Parathyroid adenoma (tissue), 2 donors: ENCODE results near the gene SKAP1.
"Not testable (repeated sequence)": the region's sequence is repeated elsewhere in the genome, so short reads cannot be mapped to it uniquely, and the experiment has no call there.

Experiments
- H2AFZ ChIP-seq: fragments of 300-600 bp; sonication (generic); one replicate; pipeline ENCODE4 v1.7.0; 2017; ENCODE audit warnings: antibody characterized with exemption, mild to moderate bottlenecking
- H3K27ac ChIP-seq: fragments of 300-600 bp; sonication (generic); one replicate; pipeline ENCODE4 v1.7.0; 2017
- H3K27me3 ChIP-seq: fragments of 300-600 bp; sonication (generic); one replicate; pipeline ENCODE4 v1.7.0; 2017; ENCODE audit warnings: low read length; ENCODE audit not compliant: control insufficient read depth, insufficient read depth
- H3K36me3 ChIP-seq: fragments of 300-600 bp; sonication (generic); one replicate; pipeline ENCODE4 v1.7.0; 2017; ENCODE audit warnings: low read length; ENCODE audit not compliant: control insufficient read depth, insufficient read depth
- H3K4me1 ChIP-seq: fragments of 300-600 bp; sonication (generic); one replicate; pipeline ENCODE4 v1.7.0; 2017; ENCODE audit warnings: control low read depth
- H3K4me2 ChIP-seq: fragments of 300-600 bp; sonication (generic); one replicate; pipeline ENCODE4 v1.7.0; 2017; ENCODE audit warnings: low read length
- H3K4me3 ChIP-seq: fragments of 300-600 bp; sonication (generic); one replicate; pipeline ENCODE4 v1.7.0; 2017; ENCODE audit warnings: low read depth, low read length
- H3K79me2 ChIP-seq: fragments of 300-600 bp; sonication (generic); one replicate; pipeline ENCODE4 v1.7.0; 2017; ENCODE audit warnings: control low read depth
- H3K9ac ChIP-seq: fragments of 300-600 bp; sonication (generic); one replicate; pipeline ENCODE4 v1.7.0; 2017; ENCODE audit warnings: mild to moderate bottlenecking
- H3K9me3 ChIP-seq: fragments of 300-600 bp; sonication (generic); one replicate; pipeline ENCODE4 v1.7.0; 2017; ENCODE audit warnings: low read length; ENCODE audit not compliant: control insufficient read depth
- TF ChIP-seq, protein P1 (sequence below): fragments of 300-600 bp; sonication (generic); IDR thresholded peaks from one replicate; pipeline ENCODE4 v1.7.0; 2017; ENCODE audit warnings: antibody characterized with exemption, mild to moderate bottlenecking
- donor health status: primary hyperparathyroidism.

SKAP1 gene

DNA sequence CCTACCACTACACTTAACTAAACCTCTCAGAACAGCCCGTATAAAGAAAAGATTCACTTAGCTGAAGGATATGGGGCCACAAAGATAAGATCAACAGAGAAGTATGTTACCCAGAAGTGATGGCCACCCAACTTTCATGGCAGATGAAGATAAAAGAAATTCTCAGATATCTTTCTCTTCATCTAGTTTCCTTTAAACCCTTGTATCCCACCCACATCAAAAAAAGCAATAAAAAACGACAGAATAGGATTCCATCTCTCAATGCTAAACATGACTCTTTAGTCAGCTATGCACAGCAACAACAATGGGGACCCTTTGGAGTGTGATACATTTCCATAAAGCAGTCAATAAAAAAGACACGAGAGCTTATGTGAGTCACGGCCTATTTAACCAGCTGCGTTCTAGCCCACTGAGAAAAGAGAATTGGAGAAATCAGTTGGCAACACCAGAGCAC is 235.9 kb downstream of the SKAP1 start:
- TF ChIP-seq, protein P1, sequence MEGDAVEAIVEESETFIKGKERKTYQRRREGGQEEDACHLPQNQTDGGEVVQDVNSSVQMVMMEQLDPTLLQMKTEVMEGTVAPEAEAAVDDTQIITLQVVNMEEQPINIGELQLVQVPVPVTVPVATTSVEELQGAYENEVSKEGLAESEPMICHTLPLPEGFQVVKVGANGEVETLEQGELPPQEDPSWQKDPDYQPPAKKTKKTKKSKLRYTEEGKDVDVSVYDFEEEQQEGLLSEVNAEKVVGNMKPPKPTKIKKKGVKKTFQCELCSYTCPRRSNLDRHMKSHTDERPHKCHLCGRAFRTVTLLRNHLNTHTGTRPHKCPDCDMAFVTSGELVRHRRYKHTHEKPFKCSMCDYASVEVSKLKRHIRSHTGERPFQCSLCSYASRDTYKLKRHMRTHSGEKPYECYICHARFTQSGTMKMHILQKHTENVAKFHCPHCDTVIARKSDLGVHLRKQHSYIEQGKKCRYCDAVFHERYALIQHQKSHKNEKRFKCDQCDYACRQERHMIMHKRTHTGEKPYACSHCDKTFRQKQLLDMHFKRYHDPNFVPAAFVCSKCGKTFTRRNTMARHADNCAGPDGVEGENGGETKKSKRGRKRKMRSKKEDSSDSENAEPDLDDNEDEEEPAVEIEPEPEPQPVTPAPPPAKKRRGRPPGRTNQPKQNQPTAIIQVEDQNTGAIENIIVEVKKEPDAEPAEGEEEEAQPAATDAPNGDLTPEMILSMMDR, result no peak
- H3K9ac ChIP-seq, result no peak overlapping the region
- no peak overlapping the region for H3K4me2 ChIP-seq
- no peak overlapping the region for H2AFZ ChIP-seq
- H3K4me1 ChIP-seq, result no peaks in the 10 kb centered on the region
- no peaks in the 10 kb centered on the region for H3K9me3 ChIP-seq
- H3K79me2 ChIP-seq, result no peaks in the 10 kb centered on the region
- no peaks in the 10 kb centered on the region for H3K27me3 ChIP-seq
- no peak overlapping the region for H3K4me3 ChIP-seq
- no peak overlapping the region for H3K27ac ChIP-seq
- H3K36me3 ChIP-seq, result no peaks in the 10 kb centered on the region

DNA sequence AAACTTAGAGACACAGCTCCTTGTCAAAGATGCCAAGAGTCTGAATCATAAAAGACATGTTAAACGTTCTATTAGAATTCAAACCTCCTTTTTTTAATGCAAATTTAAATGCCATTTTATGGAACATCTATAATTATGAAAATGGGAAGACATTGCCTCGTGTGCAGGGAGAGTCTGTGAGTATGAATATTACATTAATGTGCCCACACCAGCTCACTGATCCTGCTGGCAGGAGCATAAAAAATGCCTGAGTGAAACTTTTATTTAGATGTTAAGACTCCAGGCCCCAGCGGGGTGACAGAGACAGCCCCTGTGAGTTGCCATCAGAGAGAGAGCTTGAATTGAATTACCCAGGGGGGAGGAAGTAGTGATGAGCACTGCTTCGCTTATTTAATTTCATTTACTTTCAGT is 237.7 kb downstream of the SKAP1 start:
- H3K4me2 ChIP-seq, result no peak overlapping the region
- H2AFZ ChIP-seq, result no peak overlapping the region
- H3K27ac ChIP-seq, result no peak overlapping the region
- no peaks in the 10 kb centered on the region for H3K79me2 ChIP-seq
- no peaks in the 10 kb centered on the region for H3K36me3 ChIP-seq
- TF ChIP-seq, protein P1, result no peak
- H3K27me3 ChIP-seq, result no peaks in the 10 kb centered on the region
- no peaks in the 10 kb centered on the region for H3K9me3 ChIP-seq
- H3K4me1 ChIP-seq, result no peaks in the 10 kb centered on the region
- no peak overlapping the region for H3K4me3 ChIP-seq
- H3K9ac ChIP-seq, result no peak overlapping the region

DNA sequence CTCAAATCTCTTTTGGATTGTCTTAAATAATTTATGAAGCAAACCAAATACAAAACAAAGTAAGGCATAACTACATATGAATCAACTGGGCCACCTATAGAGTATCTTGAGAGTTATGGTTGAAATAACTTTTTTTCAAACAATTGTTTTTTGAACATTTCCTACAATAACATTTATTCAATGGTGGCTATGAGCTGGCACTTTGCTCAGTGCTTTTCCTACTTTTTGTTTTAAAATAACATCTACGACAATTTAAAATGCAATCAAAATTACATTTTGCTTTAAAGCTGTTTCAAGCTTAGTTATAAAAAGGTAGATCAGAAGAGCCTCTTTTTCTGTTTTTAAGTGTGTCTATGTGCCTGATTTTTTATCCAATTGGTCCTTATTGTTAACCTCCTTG is 238.7 kb downstream of the SKAP1 start:
- Histone ChIP-seq H3K27me3 (no peaks in the 10 kb centered on the region), H2AFZ (no peak overlapping the region), H3K79me2 (no peaks in the 10 kb centered on the region), H3K4me3 (no peak overlapping the region), H3K4me2 (no peak overlapping the region), H3K4me1 (no peaks in the 10 kb centered on the region), H3K9ac (no peak overlapping the region), H3K27ac (no peak overlapping the region), H3K9me3 (no peaks in the 10 kb centered on the region), H3K36me3 (no peaks in the 10 kb centered on the region)
- TF ChIP-seq, protein P1, result no peak

DNA sequence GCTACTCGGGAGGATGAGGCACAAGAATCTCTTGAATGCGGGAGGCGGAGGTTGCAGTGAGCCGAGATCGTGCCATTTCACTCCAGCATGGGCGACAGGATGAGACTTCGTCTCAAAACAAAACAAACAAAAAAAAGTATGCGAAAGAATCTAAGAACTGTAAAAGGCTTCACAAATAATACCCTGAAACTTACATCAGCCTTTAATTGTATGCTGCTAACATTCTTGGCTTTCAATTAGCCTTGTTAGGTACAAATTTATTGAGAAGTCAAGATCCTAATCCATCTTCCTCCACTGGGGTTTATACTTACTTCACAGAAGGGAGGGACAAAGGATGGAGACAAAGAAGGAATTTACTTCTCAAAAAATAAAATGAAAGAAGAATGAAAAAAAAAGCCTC is 239.1 kb downstream of the SKAP1 start:
- TF ChIP-seq, protein P1, result no peak
- Histone ChIP-seq H3K4me2 (no peak overlapping the region), H3K9me3 (no peaks in the 10 kb centered on the region), H3K27ac (no peak overlapping the region), H3K4me1 (no peaks in the 10 kb centered on the region), H3K4me3 (no peak overlapping the region), H3K79me2 (no peaks in the 10 kb centered on the region), H3K36me3 (no peaks in the 10 kb centered on the region), H2AFZ (no peak overlapping the region), H3K27me3 (no peaks in the 10 kb centered on the region), H3K9ac (no peak overlapping the region)

DNA sequence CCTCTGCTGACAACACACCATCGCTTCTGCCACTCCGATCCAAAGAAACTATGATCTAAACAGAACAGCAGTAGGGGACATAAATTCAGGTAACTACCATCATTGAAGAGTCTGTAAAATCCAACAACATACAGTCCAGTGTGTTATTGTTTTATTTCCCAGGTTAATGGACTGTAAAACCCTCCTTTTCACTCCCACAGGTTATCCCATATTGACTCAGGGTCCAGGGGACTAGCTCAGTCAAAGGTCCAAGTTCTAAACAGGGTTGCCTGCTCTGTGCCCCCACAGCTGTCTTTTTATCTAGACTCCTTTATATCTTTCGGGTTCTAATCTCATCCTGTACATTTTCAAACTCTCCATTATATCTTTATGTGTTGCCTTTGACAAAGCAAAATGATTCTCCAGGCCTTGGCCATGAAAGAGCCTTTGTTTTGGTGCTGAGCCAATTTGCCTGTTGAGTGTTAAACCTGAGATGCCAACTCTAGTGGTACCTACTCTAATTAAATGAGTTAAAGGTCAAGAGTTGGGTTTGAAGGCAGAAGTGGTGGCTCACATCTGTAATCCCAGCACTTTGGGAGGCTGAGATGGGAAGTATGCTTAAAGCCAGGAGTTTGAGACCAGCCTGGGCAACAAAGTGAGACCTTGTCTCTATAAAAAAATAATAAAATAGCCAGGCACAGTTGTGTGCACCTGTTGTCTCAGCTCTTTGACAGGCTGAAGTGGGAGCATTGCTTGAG is 242.0 kb downstream of the SKAP1 start:
- H3K79me2 ChIP-seq, result no peaks in the 10 kb centered on the region
- no peaks in the 10 kb centered on the region for H3K4me1 ChIP-seq

DNA sequence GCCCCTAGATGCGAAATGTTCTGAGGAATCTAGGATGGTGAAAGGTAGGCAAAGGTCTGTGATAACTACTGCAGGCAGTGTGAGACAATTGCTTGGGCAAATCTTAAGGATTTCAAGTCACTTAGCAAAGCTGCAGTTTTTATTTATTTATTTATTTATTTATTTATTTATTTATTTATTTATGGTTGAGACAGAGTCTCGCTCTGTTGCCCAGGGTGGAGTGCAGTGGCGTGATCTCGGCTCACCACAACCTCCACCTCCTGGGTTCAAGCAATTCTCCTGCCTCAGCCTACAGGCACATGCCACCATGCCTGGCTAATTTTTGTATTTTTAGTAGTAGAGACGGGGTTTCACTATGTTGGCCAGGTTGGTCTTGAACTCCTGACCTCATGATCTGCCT is 243.7 kb downstream of the SKAP1 start:
- H3K9ac ChIP-seq, H3K27me3 ChIP-seq, H3K4me3 ChIP-seq, H3K79me2 ChIP-seq, H3K9me3 ChIP-seq, H3K4me2 ChIP-seq, H2AFZ ChIP-seq, H3K27ac ChIP-seq, H3K36me3 ChIP-seq, H3K4me1 ChIP-seq: not testable (repeated sequence)

More for the DNA sequence above, 242.0 kb downstream of the SKAP1 start:
- no peaks in the 10 kb centered on the region for H3K36me3 ChIP-seq
- no peak overlapping the region for H3K4me3 ChIP-seq
- TF ChIP-seq, protein P1, result no peak
- H3K27ac ChIP-seq, result no peak overlapping the region
- no peak overlapping the region for H2AFZ ChIP-seq
- no peaks in the 10 kb centered on the region for H3K9me3 ChIP-seq
- H3K9ac ChIP-seq, result no peak overlapping the region
- no peak overlapping the region for H3K4me2 ChIP-seq
- H3K27me3 ChIP-seq, result no peaks in the 10 kb centered on the region
